SK-N-SH (cell line): ENCODE results near the gene S100A9. TPM values are rescaled to one million over a fixed set of nuclear protein-coding genes. Genes with fewer than 3 reads are reported as not detected.

Experiments
- CTCF ChIA-PET: fragments of 300-600, 350-600 bp; formaldehyde crosslinking; extraction: SDS; loops from one replicate; lab custom pipeline; 2021; lab: Yijun Ruan, JAX
- POLR2A ChIA-PET: fragments of 350-600 bp; sonication (Branson Sonifier 250); formaldehyde crosslinking; extraction: SDS; loops from one replicate; lab custom pipeline; 2020; ENCODE audit warnings: antibody characterized with exemption, inconsistent platforms; lab: Yijun Ruan, JAX
- DNase-seq: peaks from one replicate; pipeline ENCODE4 v3.0.0; 2012
- H2AFZ ChIP-seq: fragments of 200-600 bp; sonication (generic); 2 replicates; pipeline ENCODE4 v1.8.1; 2016; ENCODE audit warnings: antibody characterized with exemption, mild to moderate bottlenecking, low read depth
- H3F3A ChIP-seq: fragments of 200-600 bp; sonication (generic); replicated peaks from 2 replicates; pipeline ENCODE3; 2016; ENCODE audit warnings: antibody characterized with exemption, mild to moderate bottlenecking; ENCODE audit not compliant: insufficient read depth
- H3K27ac ChIP-seq, 2 experiments: fragments of 200-500 bp in 1 of 2; fragments of 200-600 bp in 1 of 2; sonication (Bioruptor generic) in 1 of 2; sonication (generic), shearing (Covaris generic) in 1 of 2; 2 replicates each; pipeline versions ENCODE4 v1.5.1 to v1.6.1; 2014 to 2016; ENCODE audit warnings: low read depth in 2 of 2, inconsistent platforms in 1 of 2, low read length in 1 of 2, mild to moderate bottlenecking in 1 of 2, mixed read lengths in 1 of 2
- H3K27me3 ChIP-seq: fragments of 200-600 bp; sonication (generic), shearing (Covaris generic); 2 replicates; pipeline ENCODE4 v1.6.1; 2016; ENCODE audit warnings: mixed run types; ENCODE audit not compliant: insufficient read depth
- H3K36me3 ChIP-seq, 2 experiments: fragments of 200-500 bp in 1 of 2; fragments of 200-600 bp in 1 of 2; sonication (Bioruptor generic) in 1 of 2; sonication (generic) in 1 of 2; replicated peaks in 1 of 2; 2 replicates each; pipeline versions ENCODE3 to v1.5.1; 2014 to 2016; ENCODE audit warnings: low read length in 1 of 2, mild to moderate bottlenecking in 1 of 2; ENCODE audit not compliant: insufficient read depth in 2 of 2, control insufficient read depth in 1 of 2
- H3K4me1 ChIP-seq, 2 experiments: fragments of 200-500 bp in 1 of 2; fragments of 200-600 bp in 1 of 2; sonication (Bioruptor generic) in 1 of 2; sonication (generic), shearing (Covaris generic) in 1 of 2; 2 replicates each; pipeline versions ENCODE4 v1.5.1 to v1.6.1; 2014 to 2016; ENCODE audit warnings: low read depth in 1 of 2, low read length in 1 of 2, mixed run types in 1 of 2; ENCODE audit not compliant: insufficient read depth in 2 of 2, control insufficient read depth in 1 of 2
- H3K4me2 ChIP-seq: fragments of 200-600 bp; sonication (generic), shearing (Covaris generic); 2 replicates; pipeline ENCODE4 v1.6.1; 2017; ENCODE audit warnings: mixed run types
- H3K4me3 ChIP-seq, 2 experiments: fragments of 200-500 bp in 1 of 2; fragments of 200-600 bp in 1 of 2; sonication (Bioruptor generic) in 1 of 2; sonication (generic), shearing (Covaris generic) in 1 of 2; 2 replicates each; pipeline versions ENCODE4 v1.5.1 to v1.8.1; 2014 to 2016; ENCODE audit warnings: low read depth in 2 of 2, inconsistent platforms in 1 of 2, low read length in 1 of 2, mild to moderate bottlenecking in 1 of 2, mixed read lengths in 1 of 2, moderate library complexity in 1 of 2
- H3K79me2 ChIP-seq: fragments of 200-600 bp; sonication (generic); 2 replicates; pipeline ENCODE4 v1.8.1; 2017; ENCODE audit warnings: mild to moderate bottlenecking; ENCODE audit not compliant: insufficient read depth
- H3K9ac ChIP-seq: fragments of 200-600 bp; sonication (generic); 2 replicates; pipeline ENCODE4 v1.6.1; 2017; ENCODE audit warnings: mixed run types
- H3K9me2 ChIP-seq: fragments of 200-600 bp; sonication (generic); 2 replicates; pipeline ENCODE4 v1.6.1; 2017; ENCODE audit warnings: mixed run types
- H3K9me3 ChIP-seq: fragments of 200-600 bp; sonication (generic); 2 replicates; pipeline ENCODE4 v1.6.1; 2017; ENCODE audit warnings: mixed run types, mild to moderate bottlenecking, moderate library complexity
- H4K20me1 ChIP-seq: fragments of 200-600 bp; sonication (generic); 2 replicates; pipeline ENCODE4 v1.6.1; 2017; ENCODE audit warnings: mild to moderate bottlenecking, mixed run types; ENCODE audit not compliant: insufficient read depth
- CHD2 ChIP-seq: fragments of 150-350 bp; IDR thresholded peaks from 2 replicates; pipeline ENCODE4 v1.6.1; 2018; ENCODE audit warnings: low read length; ENCODE audit not compliant: partially characterized antibody
- ELF1 ChIP-seq: IDR thresholded peaks from 2 replicates; pipeline ENCODE4 v1.4.0; 2012
- EP300 ChIP-seq, 2 experiments: IDR thresholded peaks; 2 replicates each; pipeline versions ENCODE4 v1.4.0 to v1.6.1; 2012; ENCODE audit warnings: borderline replicate concordance in 1 of 2, low read depth in 1 of 2, low read length in 1 of 2
- FOXJ3 ChIP-seq: sonication (generic); formaldehyde crosslinking; IDR thresholded peaks from 2 replicates; pipeline ENCODE4 v1.5.1; 2020; ENCODE audit warnings: mild to moderate bottlenecking, missing genetic modification reagents
- GABPA ChIP-seq: IDR thresholded peaks from 2 replicates; pipeline ENCODE4 v1.4.0; 2012; ENCODE audit warnings: low read depth, mild to moderate bottlenecking
- GATA2 ChIP-seq: sonication (generic); formaldehyde crosslinking; IDR thresholded peaks from 2 replicates; pipeline ENCODE4 v1.5.0; 2020; ENCODE audit warnings: mild to moderate bottlenecking, missing genetic modification reagents
- JUND ChIP-seq: IDR thresholded peaks from 2 replicates; pipeline ENCODE4 v1.4.0; 2012
- MXI1 ChIP-seq: IDR thresholded peaks from 2 replicates; pipeline ENCODE4 v1.6.1; 2012; ENCODE audit warnings: mild to moderate bottlenecking, low read depth, low read length, improper control_type of control experiment
- NFIC ChIP-seq: IDR thresholded peaks from 2 replicates; pipeline ENCODE4 v1.4.0; 2012; ENCODE audit warnings: borderline replicate concordance
- NRF1 ChIP-seq: IDR thresholded peaks from 2 replicates; pipeline ENCODE4 v1.6.1; 2012; ENCODE audit warnings: low read depth, mild to moderate bottlenecking, low read length
- PBX3 ChIP-seq: IDR thresholded peaks from 2 replicates; pipeline ENCODE4; 2012
- POLR2AphosphoS5 ChIP-seq: IDR thresholded peaks from 2 replicates; pipeline ENCODE4 v1.6.1; 2012; ENCODE audit warnings: low read depth, low read length
- REST ChIP-seq: IDR thresholded peaks from 2 replicates; pipeline ENCODE4 v1.6.1; 2012; ENCODE audit warnings: mild to moderate bottlenecking, low read depth, low read length, moderate library complexity
- RXRA ChIP-seq: IDR thresholded peaks from 2 replicates; pipeline ENCODE4 v1.4.0; 2012; ENCODE audit warnings: low read depth, mild to moderate bottlenecking, borderline replicate concordance
- SIN3A ChIP-seq: IDR thresholded peaks from 2 replicates; pipeline ENCODE4 v1.6.1; 2012; ENCODE audit warnings: low read depth, mild to moderate bottlenecking, low read length, moderate library complexity, borderline replicate concordance
- SMC3 ChIP-seq: IDR thresholded peaks from 2 replicates; pipeline ENCODE4 v1.6.1; 2012; ENCODE audit warnings: low read depth, low read length, improper control_type of control experiment
- YY1 ChIP-seq: IDR thresholded peaks from 2 replicates; pipeline ENCODE4 v1.4.0; 2012; ENCODE audit warnings: low read depth, mild to moderate bottlenecking
- WGBS: methylation state at CpG from one replicate; pipeline ENCODE4 v1.1.6; 2017; ENCODE audit warnings: low lambda C conversion rate; 5-methylcytosine and 5-hydroxymethylcytosine counted together
- polyA plus RNA-seq, 3 experiments: library from polyadenylated mRNA; depleted of rRNA; stranded (reverse); fragments of >200 nt; gene quantifications; 2 replicates each; pipeline ENCODE4 v1.2.3, GENCODE V29; 2012
- TF ChIP-seq, protein P1 (sequence below): fragments of 200-600 bp; sonication (generic); IDR thresholded peaks from 2 replicates; pipeline ENCODE4 v1.6.1; 2017; ENCODE audit warnings: antibody characterized with exemption, mild to moderate bottlenecking, moderate library complexity
- TF ChIP-seq, protein P2 (sequence below): fragments of 150-350 bp; IDR thresholded peaks from 2 replicates; pipeline ENCODE4 v1.6.1; 2016; ENCODE audit warnings: mild to moderate bottlenecking, low read depth, low read length
- TF ChIP-seq, protein P3 (sequence below): fragments of 150-350 bp; IDR thresholded peaks from 2 replicates; pipeline ENCODE4 v1.6.1; 2017; ENCODE audit warnings: antibody characterized with exemption, low read length, low read depth, borderline replicate concordance

S100A9 gene
- polyA plus RNA-seq, 1 of the 3 experiments (the other 2 are of a cell fraction) = not detected

DNA sequence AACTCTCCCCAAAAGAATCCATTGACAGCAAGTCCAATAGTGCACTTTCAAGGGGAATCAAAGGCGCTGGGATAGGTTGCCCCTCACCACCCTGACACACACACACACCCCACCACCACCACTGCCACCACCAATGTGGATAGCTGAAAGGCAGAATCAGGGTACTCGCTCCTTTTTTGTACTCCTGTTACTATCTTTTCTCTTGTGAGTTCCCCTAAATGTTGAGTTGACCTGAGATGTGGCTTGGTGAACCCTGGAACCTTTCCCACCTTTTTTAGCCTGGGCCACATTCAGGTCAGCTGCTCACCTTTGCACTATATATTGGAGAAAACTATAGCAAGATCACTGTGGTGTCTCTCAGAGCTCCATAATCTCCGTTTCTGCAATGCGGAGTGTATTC lies 29.3 kb downstream of the S100A9 start:
- Histone ChIP-seq H4K20me1 (no peaks in the 10 kb centered on the region), H3K9ac (no peak overlapping the region), H3K27ac (no peak overlapping the region), H3K79me2 (no peaks in the 10 kb centered on the region), H3K9me3 (no peaks in the 10 kb centered on the region), H3K27me3 (peaks cover 12% of the 10 kb centered on the region), H3F3A (no peaks in the 10 kb centered on the region), H3K36me3 (no peaks in the 10 kb centered on the region), H2AFZ (no peak overlapping the region), H3K4me2 (no peak overlapping the region), H3K4me1 (no peaks in the 10 kb centered on the region), H3K9me2 (no peaks in the 10 kb centered on the region), H3K4me3 (no peak overlapping the region)
- ChIA-PET POLR2A (no interaction called here), CTCF (interaction anchor here (0.9 kb wide), 1 partner anchor 107 kb away, joined by 3 read pairs; no protein-coding TSS in a partner anchor)
- no peak for DNase-seq
- TF ChIP-seq REST (no peak), SIN3A (no peak), JUND (no peak), RXRA (no peak), GABPA (no peak), FOXJ3 (CRISPR knock-in tag) (no peak), ELF1 (no peak), PBX3 (no peak), NFIC (no peak), YY1 (no peak), POLR2AphosphoS5 (no peak), CHD2 (no peak), MXI1 (no peak), SMC3 (no peak)
- 14% methylated on average over 4 of the region's 4 CpGs for WGBS

- H3K27me3 ChIP-seq = peaks cover 14% of the 10 kb centered on the region
- H3K4me2 ChIP-seq = no peak overlapping the region
- H3K79me2 ChIP-seq = no peaks in the 10 kb centered on the region
- no peak for DNase-seq
- ChIA-PET CTCF (interaction anchor here (0.9 kb wide), 1 partner anchor 107 kb away, joined by 3 read pairs; no protein-coding TSS in a partner anchor), POLR2A (no interaction called here)
- H3F3A ChIP-seq = no peaks in the 10 kb centered on the region
- no peak for TF ChIP-seq FOXJ3 (CRISPR knock-in tag)
- TF ChIP-seq GATA2 (CRISPR knock-in tag) = no peak
- no peak for TF ChIP-seq RXRA
- TF ChIP-seq, protein P1, sequence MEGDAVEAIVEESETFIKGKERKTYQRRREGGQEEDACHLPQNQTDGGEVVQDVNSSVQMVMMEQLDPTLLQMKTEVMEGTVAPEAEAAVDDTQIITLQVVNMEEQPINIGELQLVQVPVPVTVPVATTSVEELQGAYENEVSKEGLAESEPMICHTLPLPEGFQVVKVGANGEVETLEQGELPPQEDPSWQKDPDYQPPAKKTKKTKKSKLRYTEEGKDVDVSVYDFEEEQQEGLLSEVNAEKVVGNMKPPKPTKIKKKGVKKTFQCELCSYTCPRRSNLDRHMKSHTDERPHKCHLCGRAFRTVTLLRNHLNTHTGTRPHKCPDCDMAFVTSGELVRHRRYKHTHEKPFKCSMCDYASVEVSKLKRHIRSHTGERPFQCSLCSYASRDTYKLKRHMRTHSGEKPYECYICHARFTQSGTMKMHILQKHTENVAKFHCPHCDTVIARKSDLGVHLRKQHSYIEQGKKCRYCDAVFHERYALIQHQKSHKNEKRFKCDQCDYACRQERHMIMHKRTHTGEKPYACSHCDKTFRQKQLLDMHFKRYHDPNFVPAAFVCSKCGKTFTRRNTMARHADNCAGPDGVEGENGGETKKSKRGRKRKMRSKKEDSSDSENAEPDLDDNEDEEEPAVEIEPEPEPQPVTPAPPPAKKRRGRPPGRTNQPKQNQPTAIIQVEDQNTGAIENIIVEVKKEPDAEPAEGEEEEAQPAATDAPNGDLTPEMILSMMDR = no peak
- TF ChIP-seq, protein P2, sequence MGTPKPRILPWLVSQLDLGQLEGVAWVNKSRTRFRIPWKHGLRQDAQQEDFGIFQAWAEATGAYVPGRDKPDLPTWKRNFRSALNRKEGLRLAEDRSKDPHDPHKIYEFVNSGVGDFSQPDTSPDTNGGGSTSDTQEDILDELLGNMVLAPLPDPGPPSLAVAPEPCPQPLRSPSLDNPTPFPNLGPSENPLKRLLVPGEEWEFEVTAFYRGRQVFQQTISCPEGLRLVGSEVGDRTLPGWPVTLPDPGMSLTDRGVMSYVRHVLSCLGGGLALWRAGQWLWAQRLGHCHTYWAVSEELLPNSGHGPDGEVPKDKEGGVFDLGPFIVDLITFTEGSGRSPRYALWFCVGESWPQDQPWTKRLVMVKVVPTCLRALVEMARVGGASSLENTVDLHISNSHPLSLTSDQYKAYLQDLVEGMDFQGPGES = no peak
- TF ChIP-seq MXI1 = no peak
- TF ChIP-seq ELF1 = no peak
- no peak for TF ChIP-seq SIN3A
- TF ChIP-seq, protein P3, sequence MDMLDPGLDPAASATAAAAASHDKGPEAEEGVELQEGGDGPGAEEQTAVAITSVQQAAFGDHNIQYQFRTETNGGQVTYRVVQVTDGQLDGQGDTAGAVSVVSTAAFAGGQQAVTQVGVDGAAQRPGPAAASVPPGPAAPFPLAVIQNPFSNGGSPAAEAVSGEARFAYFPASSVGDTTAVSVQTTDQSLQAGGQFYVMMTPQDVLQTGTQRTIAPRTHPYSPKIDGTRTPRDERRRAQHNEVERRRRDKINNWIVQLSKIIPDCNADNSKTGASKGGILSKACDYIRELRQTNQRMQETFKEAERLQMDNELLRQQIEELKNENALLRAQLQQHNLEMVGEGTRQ = no peak
- TF ChIP-seq EP300 (IDR thresholded peaks at IDR 0.05; ENCODE audit: borderline replicate concordance in 1 of 2, low read depth in 1 of 2, low read length in 1 of 2) = no peak
- no peak for TF ChIP-seq YY1
- no peak for TF ChIP-seq NRF1
- 0% methylated on average over 3 of the region's 4 CpGs for WGBS
- H3K9me3 ChIP-seq = no peaks in the 10 kb centered on the region
- H3K4me3 ChIP-seq = no peak overlapping the region
- H3K27ac ChIP-seq = no peak overlapping the region
- H3K4me1 ChIP-seq = no peaks in the 10 kb centered on the region
- H3K9me2 ChIP-seq = no peaks in the 10 kb centered on the region
- no peaks in the 10 kb centered on the region for H4K20me1 ChIP-seq
- H3K9ac ChIP-seq = no peak overlapping the region
- H3K36me3 ChIP-seq = no peaks in the 10 kb centered on the region
- H2AFZ ChIP-seq = no peak overlapping the region
Measured at GRCh38 chr1:153387785-153388184, 30.1 kb downstream of the S100A9 start.
